DND-41 (cell line): Measurements from ENCODE around the gene ANKRD11.

Experiments
- CTCF ChIP-seq: IDR thresholded peaks from 2 replicates; pipeline ENCODE4 v1.5.1; 2012; ENCODE audit warnings: borderline replicate concordance, low read length, moderate library complexity, mild to moderate bottlenecking; ENCODE audit not compliant: poor library complexity, severe bottlenecking; ENCODE audit errors: extremely low read depth
- EZH2 ChIP-seq: IDR thresholded peaks from 3 replicates; pipeline ENCODE4 v1.6.1; 2012; ENCODE audit warnings: borderline replicate concordance, low read depth, mild to moderate bottlenecking, moderate library complexity, low read length, inconsistent platforms; ENCODE audit not compliant: severe bottlenecking

GRCh38 chr16:89279666-89280481 lies 210.5 kb downstream of the ANKRD11 start:
- no peak for TF ChIP-seq CTCF
- TF ChIP-seq EZH2 = no peak
